Upper lobe of left lung (tissue), 6 donors: ENCODE results near the gene VKORC1. TPM values are rescaled to one million over a fixed set of nuclear protein-coding genes. Genes with fewer than 3 reads are reported as not detected.

Experiments used
- ATAC-seq, 2 donors: fragments of 200-7000 bp; cut with Tn5 transposase; one replicate each; pipeline ENCODE4 v1.9.1; 2022; ENCODE audit warnings: mild to moderate bottlenecking in 2 of 2, moderate library complexity in 2 of 2; ENCODE audit not compliant: low FRiP score in 2 of 2
- DNase-seq, 2 donors: peaks; one replicate each; pipeline ENCODE4 v3.0.0-alpha.2; 2019 to 2020
- H3K27ac ChIP-seq, 4 donors: fragments of 200-600 bp; sonication (generic); one replicate each; pipeline ENCODE4 v1.5.1; 2016 to 2019
- H3K27me3 ChIP-seq, 4 donors: fragments of 200-600 bp; sonication (generic); one replicate each; pipeline ENCODE4 v1.5.1; 2017 to 2019
- H3K36me3 ChIP-seq, 4 donors: fragments of 200-600 bp; sonication (generic); one replicate each; pipeline ENCODE4 v1.5.1; 2016 to 2019
- H3K4me1 ChIP-seq, 4 donors: fragments of 200-600 bp; sonication (generic); one replicate each; pipeline ENCODE4 v1.5.1; 2018 to 2019
- H3K4me3 ChIP-seq, 4 donors: fragments of 200-600 bp; sonication (generic); one replicate each; pipeline ENCODE4 v1.5.1; 2017 to 2019; ENCODE audit warnings: mild to moderate bottlenecking in 2 of 4, moderate library complexity in 1 of 4
- H3K9me3 ChIP-seq, 4 donors: fragments of 200-600 bp; sonication (generic); one replicate each; pipeline ENCODE4 v1.5.1; 2018 to 2019
- CTCF ChIP-seq, 6 experiments: fragments of 450-650 bp in 4 of 6; fragments of 200-600 bp in 2 of 6; sonication (generic) in 2 of 6; IDR thresholded peaks; one replicate each; pipeline ENCODE4 v1.5.1; 2016 to 2019; ENCODE audit warnings: antibody characterized with exemption in 6 of 6
- EP300 ChIP-seq, 4 donors: sonication (generic); formaldehyde crosslinking; IDR thresholded peaks; one replicate each; pipeline ENCODE4 v1.5.1; 2017; ENCODE audit warnings: antibody characterized with exemption in 4 of 4, control low read depth in 2 of 4
- POLR2A ChIP-seq, 4 donors: fragments of 450-650 bp; IDR thresholded peaks; one replicate each; pipeline ENCODE4 v1.5.1; 2016 to 2017; ENCODE audit warnings: antibody characterized with exemption in 4 of 4, mild to moderate bottlenecking in 2 of 4
- POLR2AphosphoS5 ChIP-seq, 2 donors: sonication (generic); formaldehyde crosslinking; IDR thresholded peaks; one replicate each; pipeline ENCODE4 v1.5.1; 2017; ENCODE audit warnings: antibody characterized with exemption in 2 of 2
- WGBS, 2 donors: methylation state at CpG; one replicate each; pipeline ENCODE4 v1.1.5; 2017 to 2018; 5-methylcytosine and 5-hydroxymethylcytosine counted together
- total RNA-seq, 6 donors: library from RNA; depleted of rRNA in 4 of 6; stranded (reverse); fragments of >200 nt in 4 of 6; gene quantifications; one replicate each; pipeline versions ENCODE4 v1.1.0 to v1.2.1, GENCODE V29; 2016 to 2021
- donor health status: DM: no; HTN: no; CAD: no; lungs with moderate emphysema.
- donor health status: DM: no; HTN: yes; CAD: no; lungs with severe emphysema.

VKORC1 gene
- total RNA-seq, 6 donors from 2014 or later, result 37.7 to 105 (median 61.4) TPM

- Histone ChIP-seq H3K4me1 (peaks cover 7 to 66% (median 29%) of the 10 kb centered on the region in 4 donors), H3K27me3 (no peaks in the 10 kb centered on the region), H3K4me3 (peak within 1 kb of the TSS in 3 of 4 donors; percentile 53 to 62 (median 54)), H3K36me3 (peaks cover 0 to 21% (median 19%) of the 10 kb centered on the region in 4 donors), H3K9me3 (no peaks in the 10 kb centered on the region), H3K27ac (peak within 1 kb of the TSS; percentile 81 to 91 (median 88))
- peak; percentile 91 to 95 for DNase-seq
- 55 to 57% methylated on average over 11 to 21 of the region's 22 CpGs for WGBS, 2 donors
- peak; percentile 63 to 84 for TF ChIP-seq POLR2AphosphoS5 (IDR thresholded peaks at IDR 0.05)
- peak in 1 of 4 donors; percentile 52 for TF ChIP-seq EP300 (IDR thresholded peaks at IDR 0.05)
- no peak for TF ChIP-seq CTCF (IDR thresholded peaks at IDR 0.05)
- peak in 3 of 4 donors; percentile 68 to 90 (median 87) for TF ChIP-seq POLR2A (IDR thresholded peaks at IDR 0.05)
- ATAC-seq, result peak; percentile 39 to 76
Measured at GRCh38 chr16:31135535-31136286, 41.1 kb upstream of the VKORC1 start, which contains the start of gene PRSS8. Gene PRSS8 (minus strand): TSS chr16:31135727. CDS start chr16:31135498, 229 bp downstream.

GRCh38 chr16:31134625-31135534 lies 40.3 kb upstream of the VKORC1 start:
- 20 to 28% methylated on average over 9 to 17 of the region's 18 CpGs for WGBS, 2 donors
- DNase-seq (peak in 1 of 2 donors; percentile 82), ATAC-seq (peak; percentile 25 to 61)
- peak overlapping the region in 3 of 4 donors; percentile 53 to 62 (median 54) for H3K4me3 ChIP-seq
- H3K4me1 ChIP-seq, result peaks cover 14 to 71% (median 36%) of the 10 kb centered on the region in 4 donors
- H3K27me3 ChIP-seq, result no peaks in the 10 kb centered on the region
- H3K36me3 ChIP-seq, result peaks cover 0 to 29% (median 27%) of the 10 kb centered on the region in 4 donors
- H3K27ac ChIP-seq, result peak overlapping the region; percentile 81 to 91 (median 88)
- no peaks in the 10 kb centered on the region for H3K9me3 ChIP-seq
- peak in 2 of 4 donors; percentile 54 to 67 for TF ChIP-seq POLR2A (IDR thresholded peaks at IDR 0.05)
- TF ChIP-seq CTCF (IDR thresholded peaks at IDR 0.05), result peak in 3 of 6 experiments; percentile 17 to 55 (median 20)
- TF ChIP-seq EP300 (IDR thresholded peaks at IDR 0.05), result no peak
- TF ChIP-seq POLR2AphosphoS5 (IDR thresholded peaks at IDR 0.05), result peak; percentile 13 to 63

- no peaks in the 10 kb centered on the region for H3K9me3 ChIP-seq
- peak overlapping the region; percentile 81 to 91 (median 88) for H3K27ac ChIP-seq
- H3K4me3 ChIP-seq, result peak overlapping the region in 3 of 4 donors; percentile 53 to 62 (median 54)
- peaks cover 0 to 34% (median 29%) of the 10 kb centered on the region in 4 donors for H3K36me3 ChIP-seq
- H3K27me3 ChIP-seq, result no peaks in the 10 kb centered on the region
- ATAC-seq (no peak), DNase-seq (no peak)
- H3K4me1 ChIP-seq, result peaks cover 17 to 74% (median 41%) of the 10 kb centered on the region in 4 donors
- no peak for TF ChIP-seq EP300 (IDR thresholded peaks at IDR 0.05)
- no peak for TF ChIP-seq POLR2A (IDR thresholded peaks at IDR 0.05)
- TF ChIP-seq CTCF (IDR thresholded peaks at IDR 0.05), result no peak
- no peak for TF ChIP-seq POLR2AphosphoS5 (IDR thresholded peaks at IDR 0.05)
- 36 to 39% methylated on average over 3 to 5 of the region's 5 CpGs for WGBS, 2 donors
Measured at GRCh38 chr16:31134091-31134571, 39.5 kb upstream of the VKORC1 start.

GRCh38 chr16:31133046-31133501 lies 38.5 kb upstream of the VKORC1 start:
- Histone ChIP-seq H3K27me3 (no peaks in the 10 kb centered on the region), H3K36me3 (peaks cover 0 to 45% (median 29%) of the 10 kb centered on the region in 4 donors), H3K4me3 (peak overlapping the region in 3 of 4 donors; percentile 53 to 62 (median 54)), H3K4me1 (peaks cover 22 to 73% (median 43%) of the 10 kb centered on the region in 4 donors), H3K27ac (peak overlapping the region in 3 of 4 donors; percentile 87 to 91 (median 90)), H3K9me3 (no peaks in the 10 kb centered on the region)
- WGBS, 2 donors, result 79 to 85% methylated on average over 6 of the region's 6 CpGs
- ATAC-seq (no peak), DNase-seq (peak in 1 of 2 donors; percentile 64)
- TF ChIP-seq EP300 (IDR thresholded peaks at IDR 0.05), result no peak
- TF ChIP-seq POLR2AphosphoS5 (IDR thresholded peaks at IDR 0.05), result no peak
- TF ChIP-seq POLR2A (IDR thresholded peaks at IDR 0.05), result no peak
- no peak for TF ChIP-seq CTCF (IDR thresholded peaks at IDR 0.05)
